HL-60/S4 treated with phorbol 12-myristate 13-acetate at 8.2 ng/mL for 4 days and 3 days (cell line): ENCODE results near the gene HOXD1.

ENCODE experiments used
- in situ Hi-C: fragments of 300-500 bp; cut with MboI; formaldehyde crosslinking; loops from 2 replicates; pipeline ENCODE4 v1.15.0; 2022; ENCODE audit warnings: low sequenced_read_pairs

Gene HOXD1

GRCh38 chr2:176164201-176164600, 24.3 kb upstream of the HOXD1 start:
- in situ Hi-C loops, result no loop called here

GRCh38 chr2:176164611-176165369, 23.7 kb upstream of the HOXD1 start:
- in situ Hi-C loops, result no loop called here

GRCh38 chr2:176165370-176166050, 23.0 kb upstream of the HOXD1 start:
- in situ Hi-C loops, result no loop called here

GRCh38 chr2:176166272-176166671, 22.2 kb upstream of the HOXD1 start:
- in situ Hi-C loops, result no loop called here

- in situ Hi-C loops, result no loop called here
These were observed 21.1 kb upstream of the HOXD1 start for GRCh38 chr2:176167398-176167797.

GRCh38 chr2:176169181-176169580, 19.3 kb upstream of the HOXD1 start:
- in situ Hi-C loops, result no loop called here

- in situ Hi-C loops, result no loop called here
These were observed 18.8 kb upstream of the HOXD1 start for GRCh38 chr2:176169711-176170110.

- in situ Hi-C loops, result no loop called here
These were observed 17.7 kb upstream of the HOXD1 start for GRCh38 chr2:176170602-176171305.

- in situ Hi-C loops, result no loop called here
These were observed 17.0 kb upstream of the HOXD1 start for GRCh38 chr2:176171351-176172006.

GRCh38 chr2:176172007-176172894, 16.2 kb upstream of the HOXD1 start:
- in situ Hi-C loops, result no loop called here

GRCh38 chr2:176172895-176173566, 15.4 kb upstream of the HOXD1 start:
- in situ Hi-C loops, result no loop called here

GRCh38 chr2:176173567-176174381, 14.7 kb upstream of the HOXD1 start:
- in situ Hi-C loops, result no loop called here

GRCh38 chr2:176174382-176174823, 14.1 kb upstream of the HOXD1 start:
- in situ Hi-C loops, result no loop called here

- in situ Hi-C loops, result no loop called here
These were observed 13.4 kb upstream of the HOXD1 start for GRCh38 chr2:176174824-176175708.

- in situ Hi-C loops, result no loop called here
These were observed 12.5 kb upstream of the HOXD1 start for GRCh38 chr2:176175709-176176607.

GRCh38 chr2:176177580-176178037, 10.9 kb upstream of the HOXD1 start:
- in situ Hi-C loops, result no loop called here
